SK-N-SH (cell line): Measurements from ENCODE around the gene AGBL4. TPM values are rescaled to one million over a fixed set of nuclear protein-coding genes. Genes with fewer than 3 reads are reported as not detected.

Experiments used
- CTCF ChIA-PET: fragments of 300-600, 350-600 bp; formaldehyde crosslinking; extraction: SDS; loops from one replicate; lab custom pipeline; 2021; lab: Yijun Ruan, JAX
- POLR2A ChIA-PET: fragments of 350-600 bp; sonication (Branson Sonifier 250); formaldehyde crosslinking; extraction: SDS; loops from one replicate; lab custom pipeline; 2020; ENCODE audit warnings: antibody characterized with exemption, inconsistent platforms; lab: Yijun Ruan, JAX
- DNase-seq: peaks from one replicate; pipeline ENCODE4 v3.0.0; 2012
- H2AFZ ChIP-seq: fragments of 200-600 bp; sonication (generic); 2 replicates; pipeline ENCODE4 v1.8.1; 2016; ENCODE audit warnings: antibody characterized with exemption, mild to moderate bottlenecking, low read depth
- H3F3A ChIP-seq: fragments of 200-600 bp; sonication (generic); replicated peaks from 2 replicates; pipeline ENCODE3; 2016; ENCODE audit warnings: antibody characterized with exemption, mild to moderate bottlenecking; ENCODE audit not compliant: insufficient read depth
- H3K27ac ChIP-seq, 2 experiments: fragments of 200-500 bp in 1 of 2; fragments of 200-600 bp in 1 of 2; sonication (Bioruptor generic) in 1 of 2; sonication (generic), shearing (Covaris generic) in 1 of 2; 2 replicates each; pipeline versions ENCODE4 v1.5.1 to v1.6.1; 2014 to 2016; ENCODE audit warnings: low read depth in 2 of 2, inconsistent platforms in 1 of 2, low read length in 1 of 2, mild to moderate bottlenecking in 1 of 2, mixed read lengths in 1 of 2
- H3K27me3 ChIP-seq: fragments of 200-600 bp; sonication (generic), shearing (Covaris generic); 2 replicates; pipeline ENCODE4 v1.6.1; 2016; ENCODE audit warnings: mixed run types; ENCODE audit not compliant: insufficient read depth
- H3K36me3 ChIP-seq, 2 experiments: fragments of 200-500 bp in 1 of 2; fragments of 200-600 bp in 1 of 2; sonication (Bioruptor generic) in 1 of 2; sonication (generic) in 1 of 2; replicated peaks in 1 of 2; 2 replicates each; pipeline versions ENCODE3 to v1.5.1; 2014 to 2016; ENCODE audit warnings: low read length in 1 of 2, mild to moderate bottlenecking in 1 of 2; ENCODE audit not compliant: insufficient read depth in 2 of 2, control insufficient read depth in 1 of 2
- H3K4me1 ChIP-seq, 2 experiments: fragments of 200-500 bp in 1 of 2; fragments of 200-600 bp in 1 of 2; sonication (Bioruptor generic) in 1 of 2; sonication (generic), shearing (Covaris generic) in 1 of 2; 2 replicates each; pipeline versions ENCODE4 v1.5.1 to v1.6.1; 2014 to 2016; ENCODE audit warnings: low read depth in 1 of 2, low read length in 1 of 2, mixed run types in 1 of 2; ENCODE audit not compliant: insufficient read depth in 2 of 2, control insufficient read depth in 1 of 2
- H3K4me2 ChIP-seq: fragments of 200-600 bp; sonication (generic), shearing (Covaris generic); 2 replicates; pipeline ENCODE4 v1.6.1; 2017; ENCODE audit warnings: mixed run types
- H3K4me3 ChIP-seq, 2 experiments: fragments of 200-500 bp in 1 of 2; fragments of 200-600 bp in 1 of 2; sonication (Bioruptor generic) in 1 of 2; sonication (generic), shearing (Covaris generic) in 1 of 2; 2 replicates each; pipeline versions ENCODE4 v1.5.1 to v1.8.1; 2014 to 2016; ENCODE audit warnings: low read depth in 2 of 2, inconsistent platforms in 1 of 2, low read length in 1 of 2, mild to moderate bottlenecking in 1 of 2, mixed read lengths in 1 of 2, moderate library complexity in 1 of 2
- H3K79me2 ChIP-seq: fragments of 200-600 bp; sonication (generic); 2 replicates; pipeline ENCODE4 v1.8.1; 2017; ENCODE audit warnings: mild to moderate bottlenecking; ENCODE audit not compliant: insufficient read depth
- H3K9ac ChIP-seq: fragments of 200-600 bp; sonication (generic); 2 replicates; pipeline ENCODE4 v1.6.1; 2017; ENCODE audit warnings: mixed run types
- H3K9me2 ChIP-seq: fragments of 200-600 bp; sonication (generic); 2 replicates; pipeline ENCODE4 v1.6.1; 2017; ENCODE audit warnings: mixed run types
- H3K9me3 ChIP-seq: fragments of 200-600 bp; sonication (generic); 2 replicates; pipeline ENCODE4 v1.6.1; 2017; ENCODE audit warnings: mixed run types, mild to moderate bottlenecking, moderate library complexity
- H4K20me1 ChIP-seq: fragments of 200-600 bp; sonication (generic); 2 replicates; pipeline ENCODE4 v1.6.1; 2017; ENCODE audit warnings: mild to moderate bottlenecking, mixed run types; ENCODE audit not compliant: insufficient read depth
- CHD2 ChIP-seq: fragments of 150-350 bp; IDR thresholded peaks from 2 replicates; pipeline ENCODE4 v1.6.1; 2018; ENCODE audit warnings: low read length; ENCODE audit not compliant: partially characterized antibody
- ELF1 ChIP-seq: IDR thresholded peaks from 2 replicates; pipeline ENCODE4 v1.4.0; 2012
- GABPA ChIP-seq: IDR thresholded peaks from 2 replicates; pipeline ENCODE4 v1.4.0; 2012; ENCODE audit warnings: low read depth, mild to moderate bottlenecking
- GATA2 ChIP-seq: sonication (generic); formaldehyde crosslinking; IDR thresholded peaks from 2 replicates; pipeline ENCODE4 v1.5.0; 2020; ENCODE audit warnings: mild to moderate bottlenecking, missing genetic modification reagents
- JUND ChIP-seq: IDR thresholded peaks from 2 replicates; pipeline ENCODE4 v1.4.0; 2012
- MEF2A ChIP-seq: IDR thresholded peaks from 2 replicates; pipeline ENCODE4 v1.4.0; 2012; ENCODE audit warnings: low read depth, borderline replicate concordance
- NFIC ChIP-seq: IDR thresholded peaks from 2 replicates; pipeline ENCODE4 v1.4.0; 2012; ENCODE audit warnings: borderline replicate concordance
- POLR2AphosphoS5 ChIP-seq: IDR thresholded peaks from 2 replicates; pipeline ENCODE4 v1.6.1; 2012; ENCODE audit warnings: low read depth, low read length
- RCOR1 ChIP-seq: fragments of 150-350 bp; IDR thresholded peaks from 2 replicates; pipeline ENCODE4 v1.6.1; 2017; ENCODE audit warnings: antibody characterized with exemption, low read length
- RFX5 ChIP-seq: IDR thresholded peaks from 2 replicates; pipeline ENCODE4 v1.6.1; 2012; ENCODE audit warnings: mild to moderate bottlenecking, improper control_type of control experiment, low read length
- RXRA ChIP-seq: IDR thresholded peaks from 2 replicates; pipeline ENCODE4 v1.4.0; 2012; ENCODE audit warnings: low read depth, mild to moderate bottlenecking, borderline replicate concordance
- SIN3A ChIP-seq: IDR thresholded peaks from 2 replicates; pipeline ENCODE4 v1.6.1; 2012; ENCODE audit warnings: low read depth, mild to moderate bottlenecking, low read length, moderate library complexity, borderline replicate concordance
- TAF1 ChIP-seq: IDR thresholded peaks from 2 replicates; pipeline ENCODE4 v1.6.1; 2012; ENCODE audit warnings: low read depth, mild to moderate bottlenecking, low read length, moderate library complexity, borderline replicate concordance
- USF2 ChIP-seq: fragments of 150-350 bp; IDR thresholded peaks from 2 replicates; pipeline ENCODE4 v1.6.1; 2017; ENCODE audit warnings: antibody characterized with exemption, low read length, low read depth, borderline replicate concordance
- YY1 ChIP-seq: IDR thresholded peaks from 2 replicates; pipeline ENCODE4 v1.4.0; 2012; ENCODE audit warnings: low read depth, mild to moderate bottlenecking
- ZBTB33 ChIP-seq: IDR thresholded peaks from 2 replicates; pipeline ENCODE4 v1.4.0; 2012; ENCODE audit warnings: low read depth, borderline replicate concordance
- polyA plus RNA-seq, 3 experiments: library from polyadenylated mRNA; depleted of rRNA; stranded (reverse); fragments of >200 nt; gene quantifications; 2 replicates each; pipeline ENCODE4 v1.2.3, GENCODE V29; 2012
- TF ChIP-seq, protein P1 (sequence below): fragments of 200-600 bp; sonication (generic); IDR thresholded peaks from 2 replicates; pipeline ENCODE4 v1.6.1; 2017; ENCODE audit warnings: antibody characterized with exemption, mild to moderate bottlenecking, moderate library complexity
- TF ChIP-seq, protein P2 (sequence below): IDR thresholded peaks from 2 replicates; pipeline ENCODE4 v1.4.0; 2012; ENCODE audit warnings: low read depth, borderline replicate concordance

The AGBL4 gene
- polyA plus RNA-seq, 1 of the 3 experiments (the other 2 are of a cell fraction) = 0.07 TPM

DNA sequence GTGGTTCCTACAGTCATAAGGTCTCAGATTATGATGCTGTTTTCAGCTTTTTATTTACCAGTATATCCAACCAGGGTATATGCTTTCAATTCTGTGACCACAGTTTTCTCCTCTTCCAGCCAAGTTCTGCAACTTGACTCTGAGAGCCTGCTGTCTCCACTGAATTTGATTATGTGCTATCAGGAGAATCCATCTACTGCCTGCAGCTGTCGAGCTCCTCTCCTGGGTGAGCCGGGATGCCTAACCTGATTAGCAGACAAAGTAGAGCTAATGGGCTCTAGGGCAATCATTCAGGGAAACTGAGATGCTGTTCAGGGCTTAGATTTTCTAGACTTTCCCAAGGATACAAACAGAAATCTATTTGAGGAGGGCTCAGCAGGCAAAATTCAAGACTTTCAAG is 975.6 kb downstream of the AGBL4 start (continued):
- TF ChIP-seq USF2 (no peak), RCOR1 (peak; percentile 98)
- TF ChIP-seq, protein P1, sequence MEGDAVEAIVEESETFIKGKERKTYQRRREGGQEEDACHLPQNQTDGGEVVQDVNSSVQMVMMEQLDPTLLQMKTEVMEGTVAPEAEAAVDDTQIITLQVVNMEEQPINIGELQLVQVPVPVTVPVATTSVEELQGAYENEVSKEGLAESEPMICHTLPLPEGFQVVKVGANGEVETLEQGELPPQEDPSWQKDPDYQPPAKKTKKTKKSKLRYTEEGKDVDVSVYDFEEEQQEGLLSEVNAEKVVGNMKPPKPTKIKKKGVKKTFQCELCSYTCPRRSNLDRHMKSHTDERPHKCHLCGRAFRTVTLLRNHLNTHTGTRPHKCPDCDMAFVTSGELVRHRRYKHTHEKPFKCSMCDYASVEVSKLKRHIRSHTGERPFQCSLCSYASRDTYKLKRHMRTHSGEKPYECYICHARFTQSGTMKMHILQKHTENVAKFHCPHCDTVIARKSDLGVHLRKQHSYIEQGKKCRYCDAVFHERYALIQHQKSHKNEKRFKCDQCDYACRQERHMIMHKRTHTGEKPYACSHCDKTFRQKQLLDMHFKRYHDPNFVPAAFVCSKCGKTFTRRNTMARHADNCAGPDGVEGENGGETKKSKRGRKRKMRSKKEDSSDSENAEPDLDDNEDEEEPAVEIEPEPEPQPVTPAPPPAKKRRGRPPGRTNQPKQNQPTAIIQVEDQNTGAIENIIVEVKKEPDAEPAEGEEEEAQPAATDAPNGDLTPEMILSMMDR = no peak

DNA sequence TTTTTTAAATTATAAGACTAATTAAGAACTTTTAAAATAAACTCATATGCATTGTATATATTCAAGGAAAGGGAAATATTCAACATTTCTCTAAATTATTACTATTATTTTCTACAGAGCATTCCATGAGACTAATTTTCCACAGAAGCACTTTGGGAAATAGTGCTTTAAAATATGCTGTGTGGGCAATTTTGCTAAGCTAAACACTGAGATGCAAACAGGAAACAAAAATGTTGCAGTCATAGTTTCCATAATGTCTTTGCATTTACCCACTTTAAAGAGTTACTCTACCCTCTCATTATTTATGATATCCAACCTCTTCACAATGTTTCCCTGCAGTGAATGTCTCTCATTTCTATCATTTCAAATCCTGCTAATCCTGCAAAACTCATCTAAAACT is 977.4 kb downstream of the AGBL4 start:
- DNase-seq = no peak
- no peaks in the 10 kb centered on the region for H3K27me3 ChIP-seq
- no peaks in the 10 kb centered on the region for H3K36me3 ChIP-seq
- no peaks in the 10 kb centered on the region for H3F3A ChIP-seq
- no peak overlapping the region for H3K4me3 ChIP-seq
- H3K9me2 ChIP-seq = no peaks in the 10 kb centered on the region
- H3K27ac ChIP-seq = peak overlapping the region in 1 of 2 experiments; percentile 100; a peak in 2 of 4 replicates
- no peak overlapping the region for H3K9ac ChIP-seq
- CTCF ChIA-PET = interaction anchor here (2.3 kb wide), 1 partner anchor 1226 kb away, joined by 5 read pairs; no protein-coding TSS in a partner anchor
- POLR2A ChIA-PET = no interaction called here
- peaks cover 9 to 44% of the 10 kb centered on the region in 2 experiments; a peak in 3 of 4 replicates for H3K4me1 ChIP-seq
- H3K79me2 ChIP-seq = no peaks in the 10 kb centered on the region
- H3K4me2 ChIP-seq = no peak overlapping the region
- H4K20me1 ChIP-seq = no peaks in the 10 kb centered on the region
- no peaks in the 10 kb centered on the region for H3K9me3 ChIP-seq
- TF ChIP-seq GABPA (no peak), GATA2 (CRISPR knock-in tag) (no peak), RFX5 (no peak), USF2 (no peak), YY1 (no peak), SIN3A (no peak), ELF1 (no peak), MEF2A (no peak), ZBTB33 (no peak), RXRA (no peak), NFIC (no peak), POLR2AphosphoS5 (no peak), JUND (no peak), TAF1 (no peak), CHD2 (no peak)
- TF ChIP-seq, protein P2, sequence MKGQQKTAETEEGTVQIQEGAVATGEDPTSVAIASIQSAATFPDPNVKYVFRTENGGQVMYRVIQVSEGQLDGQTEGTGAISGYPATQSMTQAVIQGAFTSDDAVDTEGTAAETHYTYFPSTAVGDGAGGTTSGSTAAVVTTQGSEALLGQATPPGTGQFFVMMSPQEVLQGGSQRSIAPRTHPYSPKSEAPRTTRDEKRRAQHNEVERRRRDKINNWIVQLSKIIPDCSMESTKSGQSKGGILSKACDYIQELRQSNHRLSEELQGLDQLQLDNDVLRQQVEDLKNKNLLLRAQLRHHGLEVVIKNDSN = no peak
- TF ChIP-seq, all 33 proteins: peak for 0
- no peak overlapping the region for H2AFZ ChIP-seq
